ENCODE data around the gene VGLL4.

The VGLL4 gene

DNA sequence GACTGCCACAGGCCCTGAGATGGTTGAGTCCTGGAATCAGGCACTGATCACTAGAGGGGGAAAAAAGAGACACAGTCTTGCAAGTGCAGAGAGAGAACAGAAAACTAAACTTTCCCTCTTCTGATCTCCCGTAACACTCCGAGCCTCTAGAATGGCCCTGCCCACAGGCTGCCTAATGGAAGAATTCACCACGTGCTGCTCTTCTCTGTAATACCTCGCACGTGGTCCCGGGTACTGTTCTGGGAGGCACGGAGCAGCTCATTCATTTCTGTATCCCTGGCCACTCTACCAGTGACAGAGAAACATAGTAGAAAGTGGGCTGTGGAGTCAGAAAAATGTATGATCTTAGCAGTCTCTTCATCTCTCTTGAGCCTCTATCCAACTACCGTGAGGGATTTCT, 30.4 kb downstream of the VGLL4 start:
- Histone ChIP-seq H3K27ac (ENCODE audit: low read depth, low read length) (no peak overlapping the region), H3K36me3 (ENCODE audit: insufficient read depth, low read length) (no peaks in the 10 kb centered on the region), H3K27me3 (ENCODE audit: insufficient read depth, low read length) (no peaks in the 10 kb centered on the region), H3K9me3 (ENCODE audit: insufficient read depth, low read depth, low read length) (no peaks in the 10 kb centered on the region), H3K9ac (ENCODE audit: low read depth, low read length) (no peak overlapping the region), H3K4me3 (ENCODE audit: low read length) (no peak overlapping the region), H3K4me1 (ENCODE audit: insufficient read depth, low read length) (peaks cover 63% of the 10 kb centered on the region)
- WGBS = 87% methylated on average over 8 of the region's 8 CpGs

DNA sequence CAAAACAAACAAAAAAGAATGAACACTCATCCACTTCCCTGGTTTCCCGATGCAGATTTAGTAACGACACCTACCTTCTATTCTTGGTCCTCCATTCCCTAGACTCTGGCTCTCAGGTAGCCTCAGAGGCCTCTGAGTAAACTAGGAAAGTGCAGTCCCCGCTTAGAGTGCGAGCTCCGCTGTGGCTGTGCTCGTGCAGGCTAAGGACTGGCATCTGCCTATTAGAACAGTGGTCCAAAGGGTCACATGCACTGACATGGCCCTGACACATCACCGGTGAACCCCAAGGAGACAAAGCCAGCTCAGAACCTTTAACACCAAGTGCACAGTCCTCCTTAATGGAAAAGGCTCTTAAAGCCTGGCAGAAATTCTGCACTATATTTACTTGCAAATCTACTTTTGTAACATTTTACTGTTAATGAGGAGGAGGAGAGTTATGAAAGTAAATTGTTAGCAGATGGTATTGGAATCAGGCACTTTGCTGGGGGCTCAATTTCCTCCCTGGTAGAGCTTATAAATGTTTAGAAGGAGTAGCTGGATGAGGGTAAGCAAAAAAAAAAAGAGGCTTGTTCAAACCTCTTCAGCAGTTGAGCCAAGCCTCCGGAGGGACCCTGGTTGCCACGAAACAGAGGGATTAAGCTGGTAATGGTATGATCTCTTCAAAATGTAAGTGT, 31.1 kb downstream of the VGLL4 start:
- Histone ChIP-seq H3K9ac (ENCODE audit: low read depth, low read length) (no peak overlapping the region), H3K9me3 (ENCODE audit: insufficient read depth, low read depth, low read length) (no peaks in the 10 kb centered on the region), H3K27me3 (ENCODE audit: insufficient read depth, low read length) (no peaks in the 10 kb centered on the region), H3K4me1 (ENCODE audit: insufficient read depth, low read length) (peaks cover 69% of the 10 kb centered on the region), H3K27ac (ENCODE audit: low read depth, low read length) (no peak overlapping the region), H3K4me3 (ENCODE audit: low read length) (no peak overlapping the region), H3K36me3 (ENCODE audit: insufficient read depth, low read length) (no peaks in the 10 kb centered on the region)
- 90% methylated on average over 9 of the region's 9 CpGs for WGBS

DNA sequence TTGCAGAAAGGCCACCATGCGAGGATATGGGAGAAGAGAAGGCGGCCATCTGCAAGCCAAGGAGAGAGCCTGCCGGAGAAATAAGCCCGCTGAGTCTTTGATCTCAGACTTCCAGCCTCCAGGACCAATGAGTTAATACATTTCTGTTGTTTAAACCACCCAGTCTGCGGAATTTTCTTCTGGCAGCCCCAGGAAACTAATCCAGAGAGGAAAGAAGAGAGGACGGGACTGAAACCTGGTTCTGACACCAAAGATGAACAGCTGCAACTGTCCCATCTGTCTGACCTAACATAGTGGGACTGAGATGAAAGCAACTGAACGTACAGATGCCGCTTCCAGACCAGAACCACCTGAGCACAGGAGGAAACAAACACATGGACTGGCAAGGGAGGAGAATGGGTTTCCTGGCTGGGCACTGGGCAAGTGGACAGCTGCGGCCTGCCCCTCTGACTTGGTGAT, 32.3 kb downstream of the VGLL4 start:
- Histone ChIP-seq H3K4me1 (ENCODE audit: insufficient read depth, low read length) (peaks cover 58% of the 10 kb centered on the region), H3K36me3 (ENCODE audit: insufficient read depth, low read length) (no peaks in the 10 kb centered on the region), H3K4me3 (ENCODE audit: low read length) (no peak overlapping the region), H3K27me3 (ENCODE audit: insufficient read depth, low read length) (no peaks in the 10 kb centered on the region), H3K27ac (ENCODE audit: low read depth, low read length) (no peak overlapping the region), H3K9me3 (ENCODE audit: insufficient read depth, low read depth, low read length) (no peaks in the 10 kb centered on the region), H3K9ac (ENCODE audit: low read depth, low read length) (no peak overlapping the region)
- WGBS = 77% methylated on average over 9 of the region's 9 CpGs

DNA sequence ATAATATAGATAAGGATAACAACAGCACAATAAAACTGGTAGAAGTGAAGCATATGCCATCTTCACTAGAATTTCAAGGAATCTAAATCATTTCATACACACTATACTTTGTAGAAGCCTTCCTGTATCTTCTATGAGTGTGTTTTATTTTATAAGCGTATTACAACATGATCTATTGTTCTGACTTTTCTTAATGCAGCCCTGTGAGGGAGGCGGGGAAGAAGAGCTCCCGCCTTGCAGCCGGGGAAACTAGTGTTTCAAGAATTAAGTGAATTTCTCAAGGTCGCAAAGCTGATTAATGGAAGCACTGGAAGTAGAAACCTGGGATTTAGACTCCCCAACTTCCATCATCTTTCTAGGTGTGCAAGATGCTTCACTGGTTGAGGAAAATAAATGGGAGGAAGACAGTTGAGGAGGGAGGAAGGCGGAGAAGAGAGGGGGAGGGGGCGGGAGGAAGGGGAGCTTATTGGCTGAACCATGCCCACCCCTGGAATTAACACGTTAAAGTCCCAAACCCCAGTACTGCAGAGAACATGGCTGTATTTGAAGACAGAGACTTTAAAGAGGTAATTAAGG, 32.9 kb downstream of the VGLL4 start:
- no peaks in the 10 kb centered on the region for H3K27me3 ChIP-seq (ENCODE audit: insufficient read depth, low read length)
- 72% methylated on average over 7 of the region's 8 CpGs for WGBS
- H3K27ac ChIP-seq (ENCODE audit: low read depth, low read length) = no peak overlapping the region
- peaks cover 52% of the 10 kb centered on the region for H3K4me1 ChIP-seq (ENCODE audit: insufficient read depth, low read length)
- no peaks in the 10 kb centered on the region for H3K9me3 ChIP-seq (ENCODE audit: insufficient read depth, low read depth, low read length)
- no peak overlapping the region for H3K9ac ChIP-seq (ENCODE audit: low read depth, low read length)
- H3K4me3 ChIP-seq (ENCODE audit: low read length) = no peak overlapping the region; the same call in 1 of the 2 replicates
- no peaks in the 10 kb centered on the region for H3K36me3 ChIP-seq (ENCODE audit: insufficient read depth, low read length)

DNA sequence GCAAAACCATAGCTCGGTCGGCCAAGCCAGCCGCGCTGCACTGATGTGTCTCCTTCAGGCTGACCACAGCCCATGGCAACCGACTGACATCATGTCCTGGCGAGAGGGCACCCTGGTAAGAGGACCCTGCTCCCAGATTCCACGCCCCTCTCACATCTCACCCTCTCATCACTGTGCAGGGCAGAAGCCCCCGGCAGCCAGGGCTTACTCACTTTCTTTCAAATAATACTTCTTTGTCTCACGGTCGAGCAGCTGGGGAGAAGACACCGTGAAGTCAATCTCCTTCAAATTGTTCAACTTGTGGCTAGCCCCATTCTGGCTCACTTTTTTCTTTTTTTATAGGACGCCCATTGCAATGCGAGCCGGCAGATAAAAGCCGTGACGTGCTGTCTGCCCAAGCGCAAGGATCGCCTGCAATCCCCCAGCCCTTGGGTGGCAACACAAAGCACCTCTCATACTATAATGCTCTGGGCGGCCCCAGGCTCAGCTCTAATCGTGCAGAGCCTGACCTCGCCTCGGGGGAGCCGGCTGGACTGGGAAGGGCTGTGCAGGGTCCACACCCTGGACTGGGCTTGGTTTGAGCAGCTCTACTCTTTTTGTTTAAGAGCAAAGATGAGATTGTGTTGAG, 33.6 kb downstream of the VGLL4 start:
- no peak overlapping the region for H3K27ac ChIP-seq (ENCODE audit: low read depth, low read length)
- no peaks in the 10 kb centered on the region for H3K27me3 ChIP-seq (ENCODE audit: insufficient read depth, low read length)
- no peaks in the 10 kb centered on the region for H3K9me3 ChIP-seq (ENCODE audit: insufficient read depth, low read depth, low read length)
- peaks cover 51% of the 10 kb centered on the region for H3K4me1 ChIP-seq (ENCODE audit: insufficient read depth, low read length)
- no peak overlapping the region; the same call in 1 of the 2 replicates for H3K4me3 ChIP-seq (ENCODE audit: low read length)
- H3K36me3 ChIP-seq (ENCODE audit: insufficient read depth, low read length) = no peaks in the 10 kb centered on the region
- H3K9ac ChIP-seq (ENCODE audit: low read depth, low read length) = no peak overlapping the region
- WGBS = 79% methylated on average over 22 of the region's 23 CpGs

DNA sequence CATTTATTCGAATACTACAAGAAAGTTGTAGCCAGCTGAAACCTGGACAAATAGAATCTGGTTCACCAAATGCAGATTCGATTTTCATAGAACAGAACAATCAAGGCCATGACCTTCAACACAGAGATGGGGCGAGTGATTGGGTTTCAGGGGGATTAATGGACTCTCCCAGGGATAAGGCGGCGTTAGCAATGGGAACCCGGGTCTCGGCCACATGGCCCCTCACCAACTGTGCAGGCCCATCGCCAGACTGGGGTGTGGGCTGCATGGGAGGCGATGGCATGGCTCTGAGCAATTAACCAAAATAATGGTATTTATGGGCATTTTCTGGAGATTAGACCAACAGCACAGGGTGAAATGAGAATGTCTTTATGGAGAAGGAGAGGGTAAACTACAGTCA, 34.2 kb downstream of the VGLL4 start:
- Histone ChIP-seq H3K27ac (ENCODE audit: low read depth, low read length) (no peak overlapping the region), H3K9me3 (ENCODE audit: insufficient read depth, low read depth, low read length) (no peaks in the 10 kb centered on the region), H3K4me3 (ENCODE audit: low read length) (no peak overlapping the region), H3K36me3 (ENCODE audit: insufficient read depth, low read length) (no peaks in the 10 kb centered on the region), H3K4me1 (ENCODE audit: insufficient read depth, low read length) (peaks cover 53% of the 10 kb centered on the region), H3K27me3 (ENCODE audit: insufficient read depth, low read length) (no peaks in the 10 kb centered on the region), H3K9ac (ENCODE audit: low read depth, low read length) (no peak overlapping the region)
- WGBS = 95% methylated on average over 9 of the region's 9 CpGs

DNA sequence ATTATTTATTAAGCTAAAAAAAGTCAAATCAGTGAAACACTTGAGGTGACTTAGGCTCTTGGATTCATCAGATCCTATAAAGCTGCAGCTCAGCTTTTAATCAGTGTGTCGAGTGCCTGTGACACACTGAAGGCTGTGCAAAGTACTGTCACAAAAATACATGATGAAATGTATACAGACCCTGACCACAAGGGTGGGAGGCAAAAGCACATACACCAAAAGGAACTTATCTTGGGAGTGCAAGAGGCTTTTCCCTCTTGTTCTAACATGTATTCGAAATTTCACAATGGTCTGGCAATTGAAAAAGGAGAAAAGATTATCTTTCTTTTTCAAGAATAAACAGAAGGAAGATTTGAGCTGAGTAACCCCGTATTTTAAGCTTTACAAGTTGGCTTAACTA, 35.9 kb downstream of the VGLL4 start:
- no peak overlapping the region for H3K9ac ChIP-seq (ENCODE audit: low read depth, low read length)
- no peaks in the 10 kb centered on the region for H3K9me3 ChIP-seq (ENCODE audit: insufficient read depth, low read depth, low read length)
- 88% methylated on average over 1 of the region's 3 CpGs for WGBS
- no peak overlapping the region for H3K27ac ChIP-seq (ENCODE audit: low read depth, low read length)
- H3K4me3 ChIP-seq (ENCODE audit: low read length) = no peak overlapping the region
- H3K36me3 ChIP-seq (ENCODE audit: insufficient read depth, low read length) = no peaks in the 10 kb centered on the region
- H3K4me1 ChIP-seq (ENCODE audit: insufficient read depth, low read length) = peaks cover 63% of the 10 kb centered on the region
- no peaks in the 10 kb centered on the region for H3K27me3 ChIP-seq (ENCODE audit: insufficient read depth, low read length)

DNA sequence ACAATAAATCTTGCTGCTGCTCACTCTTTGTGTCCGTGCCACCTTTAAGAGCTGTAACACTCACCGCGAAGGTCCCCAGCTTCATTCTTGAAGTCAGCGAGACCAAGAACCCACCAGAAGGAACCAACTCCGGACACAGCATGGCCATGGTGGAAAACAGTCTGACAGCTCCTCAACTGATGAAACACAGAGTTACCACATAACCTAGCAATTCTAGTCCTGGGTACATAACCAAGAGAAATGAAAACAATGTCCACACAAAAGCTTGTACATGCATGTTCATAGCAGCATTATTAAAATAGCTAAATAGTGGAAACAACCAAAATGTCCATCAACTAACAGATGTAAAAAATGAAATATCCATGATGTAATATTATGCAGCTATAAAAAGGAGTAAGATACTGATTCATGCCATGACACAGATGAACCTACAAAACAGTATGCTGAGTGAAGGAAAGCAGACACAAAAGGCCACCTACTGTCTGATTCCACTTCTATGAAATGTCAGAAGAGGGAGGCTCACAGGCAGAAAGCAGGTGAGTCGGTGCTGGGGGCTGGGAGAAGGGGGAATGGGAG, 36.8 kb downstream of the VGLL4 start:
- Histone ChIP-seq H3K9me3 (ENCODE audit: insufficient read depth, low read depth, low read length) (no peaks in the 10 kb centered on the region), H3K4me1 (ENCODE audit: insufficient read depth, low read length) (peaks cover 68% of the 10 kb centered on the region), H3K27ac (ENCODE audit: low read depth, low read length) (no peak overlapping the region), H3K27me3 (ENCODE audit: insufficient read depth, low read length) (no peaks in the 10 kb centered on the region), H3K36me3 (ENCODE audit: insufficient read depth, low read length) (no peaks in the 10 kb centered on the region), H3K9ac (ENCODE audit: low read depth, low read length) (no peak overlapping the region), H3K4me3 (ENCODE audit: low read length) (no peak overlapping the region)
- 98% methylated on average over 6 of the region's 6 CpGs for WGBS

DNA sequence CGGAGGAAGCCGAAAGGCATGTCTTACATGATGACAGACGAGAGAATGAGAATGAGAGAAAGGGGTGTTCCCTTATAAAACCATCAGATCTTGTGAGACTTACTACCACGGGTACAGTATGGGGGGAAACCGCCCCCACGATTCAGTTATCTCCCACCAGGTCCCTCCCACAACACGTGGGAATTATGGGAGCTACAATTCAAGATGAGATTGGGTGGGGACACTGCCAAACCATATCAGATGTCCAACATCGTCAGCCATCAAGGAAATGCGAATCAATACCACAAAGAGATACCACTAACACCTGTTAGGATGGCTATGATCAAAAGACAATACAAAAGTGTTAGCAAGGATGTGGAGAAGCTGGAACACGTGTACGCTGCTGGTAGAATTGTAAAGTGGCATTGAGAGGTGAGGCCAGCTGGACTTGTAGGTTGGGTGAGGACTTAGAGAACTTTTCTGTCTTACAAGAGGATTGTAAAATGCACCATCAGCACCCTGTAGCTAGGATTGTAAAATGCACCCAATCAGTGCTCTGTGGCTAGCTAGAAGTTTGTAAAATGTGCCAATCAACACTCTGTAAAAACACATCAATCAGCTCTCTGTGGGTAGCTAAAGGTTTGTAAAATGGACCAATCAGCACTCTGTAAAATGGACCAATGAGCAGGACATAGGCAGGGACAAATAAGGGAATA, 37.5 kb downstream of the VGLL4 start:
- WGBS = 93% methylated on average over 9 of the region's 11 CpGs

DNA sequence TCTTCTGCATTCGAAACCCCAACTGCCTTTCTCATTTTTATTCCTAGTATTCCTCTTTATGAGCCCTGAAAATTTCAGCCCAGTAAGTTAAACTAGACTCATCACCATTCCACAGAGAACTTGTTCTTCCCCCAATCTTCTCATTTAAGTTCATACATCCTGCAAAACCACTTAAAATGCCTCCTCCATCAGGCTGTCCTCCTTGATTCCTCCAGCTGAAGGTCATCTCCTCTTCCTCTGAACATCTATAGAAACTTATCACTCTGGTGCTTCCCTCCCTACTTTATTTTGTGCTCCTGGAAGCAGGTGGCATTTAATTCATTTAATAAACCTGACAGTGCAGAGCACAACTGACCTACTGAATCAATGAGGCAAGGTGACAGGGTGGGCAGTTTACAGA, 38.3 kb downstream of the VGLL4 start:
- H3K4me3 ChIP-seq (ENCODE audit: low read length) = no peak overlapping the region

More for the DNA sequence above, 37.5 kb downstream of the VGLL4 start:
- Histone ChIP-seq H3K9me3 (ENCODE audit: insufficient read depth, low read depth, low read length) (no peaks in the 10 kb centered on the region), H3K27ac (ENCODE audit: low read depth, low read length) (no peak overlapping the region), H3K36me3 (ENCODE audit: insufficient read depth, low read length) (peaks cover 5% of the 10 kb centered on the region), H3K4me1 (ENCODE audit: insufficient read depth, low read length) (peaks cover 67% of the 10 kb centered on the region), H3K9ac (ENCODE audit: low read depth, low read length) (no peak overlapping the region), H3K27me3 (ENCODE audit: insufficient read depth, low read length) (no peaks in the 10 kb centered on the region), H3K4me3 (ENCODE audit: low read length) (no peak overlapping the region)

More for the DNA sequence above, 38.3 kb downstream of the VGLL4 start:
- Histone ChIP-seq H3K27me3 (ENCODE audit: insufficient read depth, low read length) (no peaks in the 10 kb centered on the region), H3K36me3 (ENCODE audit: insufficient read depth, low read length) (peaks cover 8% of the 10 kb centered on the region), H3K4me1 (ENCODE audit: insufficient read depth, low read length) (peaks cover 66% of the 10 kb centered on the region), H3K27ac (ENCODE audit: low read depth, low read length) (no peak overlapping the region), H3K9ac (ENCODE audit: low read depth, low read length) (no peak overlapping the region), H3K9me3 (ENCODE audit: insufficient read depth, low read depth, low read length) (no peaks in the 10 kb centered on the region)
- 73% methylated on average over 1 of the region's 1 CpG for WGBS

All from HUES64 (cell line).